ENCODE results near the gene XRRA1. TPM values are rescaled to one million over a fixed set of nuclear protein-coding genes. Genes with fewer than 3 reads are reported as not detected.

The XRRA1 gene
- total and polyA plus RNA-seq, 9 donors: 4.2 to 31.1 (median 13.0) TPM

GRCh38 chr11:74927496-74927895 is 21.4 kb downstream of the XRRA1 start:
- H3K27ac ChIP-seq: no peak overlapping the region
- H3K4me3 ChIP-seq: no peak overlapping the region
- TF ChIP-seq EP300 (IDR thresholded peaks at IDR 0.05): no peak
- no peak for TF ChIP-seq POLR2A (IDR thresholded peaks at IDR 0.05)
- TF ChIP-seq, protein P1, sequence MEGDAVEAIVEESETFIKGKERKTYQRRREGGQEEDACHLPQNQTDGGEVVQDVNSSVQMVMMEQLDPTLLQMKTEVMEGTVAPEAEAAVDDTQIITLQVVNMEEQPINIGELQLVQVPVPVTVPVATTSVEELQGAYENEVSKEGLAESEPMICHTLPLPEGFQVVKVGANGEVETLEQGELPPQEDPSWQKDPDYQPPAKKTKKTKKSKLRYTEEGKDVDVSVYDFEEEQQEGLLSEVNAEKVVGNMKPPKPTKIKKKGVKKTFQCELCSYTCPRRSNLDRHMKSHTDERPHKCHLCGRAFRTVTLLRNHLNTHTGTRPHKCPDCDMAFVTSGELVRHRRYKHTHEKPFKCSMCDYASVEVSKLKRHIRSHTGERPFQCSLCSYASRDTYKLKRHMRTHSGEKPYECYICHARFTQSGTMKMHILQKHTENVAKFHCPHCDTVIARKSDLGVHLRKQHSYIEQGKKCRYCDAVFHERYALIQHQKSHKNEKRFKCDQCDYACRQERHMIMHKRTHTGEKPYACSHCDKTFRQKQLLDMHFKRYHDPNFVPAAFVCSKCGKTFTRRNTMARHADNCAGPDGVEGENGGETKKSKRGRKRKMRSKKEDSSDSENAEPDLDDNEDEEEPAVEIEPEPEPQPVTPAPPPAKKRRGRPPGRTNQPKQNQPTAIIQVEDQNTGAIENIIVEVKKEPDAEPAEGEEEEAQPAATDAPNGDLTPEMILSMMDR (IDR thresholded peaks at IDR 0.05): no peak
- no peak for DNase-seq
- no peaks in the 10 kb centered on the region for H3K9me3 ChIP-seq
- H3K36me3 ChIP-seq: no peaks in the 10 kb centered on the region
- no peaks in the 10 kb centered on the region for H3K27me3 ChIP-seq
- no peaks in the 10 kb centered on the region for H3K4me1 ChIP-seq (ENCODE audit: insufficient read depth)
- intact Hi-C loops (cut with DNase I): loop anchor here in 2 of 4 donors (5.0 kb wide), 1 partner anchor 320 kb away; no protein-coding TSS in a partner anchor

DNA sequence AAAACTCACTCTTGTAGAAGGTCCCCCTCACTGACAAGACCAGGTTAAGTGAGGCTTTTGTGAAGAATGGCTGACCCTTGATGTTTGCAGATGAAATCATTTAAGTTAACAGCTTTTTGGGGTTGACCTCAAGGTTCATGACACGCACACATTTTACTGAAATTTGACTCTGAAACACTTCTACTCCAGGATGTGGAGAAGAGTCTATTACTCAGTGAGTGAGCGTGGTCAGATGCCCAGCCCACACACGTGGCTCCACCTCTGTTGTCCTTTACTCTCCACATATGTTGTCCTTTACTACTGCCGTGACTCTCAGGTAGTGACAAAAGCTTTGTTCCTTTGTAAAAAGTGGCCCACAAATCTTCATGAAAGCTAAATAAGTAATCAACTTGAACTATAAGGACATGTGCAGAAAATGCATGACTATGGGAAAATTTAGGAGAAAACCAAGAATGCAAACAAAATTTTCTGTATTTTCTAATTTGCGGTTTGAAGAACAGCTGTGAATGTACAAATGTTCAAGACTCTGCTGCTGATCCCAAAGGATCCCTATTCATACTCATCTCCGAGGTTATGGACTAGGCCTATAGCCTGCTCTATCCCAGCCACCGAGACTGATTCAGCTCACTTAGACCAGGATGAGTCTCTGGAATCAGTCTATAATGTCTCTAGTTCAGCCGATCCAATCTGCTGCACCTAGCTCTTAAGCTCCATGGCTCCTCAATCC is 22.4 kb downstream of the XRRA1 start:
- H3K27me3 ChIP-seq: no peaks in the 10 kb centered on the region
- 73 to 87% (median 75%) methylated on average over 8 of the region's 8 CpGs for WGBS, 3 donors
- H3K4me3 ChIP-seq: no peak overlapping the region
- DNase-seq: no peak
- H3K36me3 ChIP-seq: no peaks in the 10 kb centered on the region
- no peaks in the 10 kb centered on the region for H3K9me3 ChIP-seq
- TF ChIP-seq, protein P1 (IDR thresholded peaks at IDR 0.05): no peak
- TF ChIP-seq POLR2A (IDR thresholded peaks at IDR 0.05): no peak
- TF ChIP-seq EP300 (IDR thresholded peaks at IDR 0.05): no peak
- intact Hi-C loops (cut with DNase I): loop anchor here in 2 of 4 donors (5.0 kb wide), 1 partner anchor 321 kb away; no protein-coding TSS in a partner anchor
- no peak overlapping the region for H3K27ac ChIP-seq
- no peaks in the 10 kb centered on the region for H3K4me1 ChIP-seq (ENCODE audit: insufficient read depth)

DNA sequence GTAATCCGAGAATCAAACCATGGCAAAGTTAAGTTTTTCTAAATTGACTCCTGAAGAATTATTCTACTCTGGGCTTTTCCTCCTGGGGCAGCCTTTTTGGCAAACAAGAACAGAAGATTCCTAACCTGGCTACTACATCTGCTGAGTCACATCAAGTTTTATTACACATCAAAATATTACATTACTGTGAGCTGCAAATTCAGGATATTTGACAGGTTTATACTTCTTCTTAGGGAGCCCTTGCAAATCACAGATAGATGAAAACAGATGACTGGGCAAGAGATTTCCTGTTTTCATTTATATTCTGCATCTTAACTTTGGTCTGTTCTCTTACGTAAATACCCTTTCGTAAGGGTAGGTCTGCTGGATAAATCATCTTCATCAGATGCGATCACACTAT is 23.6 kb downstream of the XRRA1 start:
- Histone ChIP-seq H3K9me3 (no peaks in the 10 kb centered on the region), H3K4me1 (ENCODE audit: insufficient read depth) (no peaks in the 10 kb centered on the region), H3K4me3 (no peak overlapping the region), H3K27ac (no peak overlapping the region), H3K36me3 (no peaks in the 10 kb centered on the region), H3K27me3 (no peaks in the 10 kb centered on the region)
- TF ChIP-seq EP300 (IDR thresholded peaks at IDR 0.05) (no peak), POLR2A (IDR thresholded peaks at IDR 0.05) (no peak)
- TF ChIP-seq, protein P1 (IDR thresholded peaks at IDR 0.05): no peak
- no peak for DNase-seq
- intact Hi-C loops (cut with DNase I): loop anchor here in 2 of 4 donors (5.0 kb wide), 1 partner anchor 322 kb away; no protein-coding TSS in a partner anchor
- WGBS, 3 donors: 78 to 95% (median 93%) methylated on average over 4 of the region's 4 CpGs

DNA sequence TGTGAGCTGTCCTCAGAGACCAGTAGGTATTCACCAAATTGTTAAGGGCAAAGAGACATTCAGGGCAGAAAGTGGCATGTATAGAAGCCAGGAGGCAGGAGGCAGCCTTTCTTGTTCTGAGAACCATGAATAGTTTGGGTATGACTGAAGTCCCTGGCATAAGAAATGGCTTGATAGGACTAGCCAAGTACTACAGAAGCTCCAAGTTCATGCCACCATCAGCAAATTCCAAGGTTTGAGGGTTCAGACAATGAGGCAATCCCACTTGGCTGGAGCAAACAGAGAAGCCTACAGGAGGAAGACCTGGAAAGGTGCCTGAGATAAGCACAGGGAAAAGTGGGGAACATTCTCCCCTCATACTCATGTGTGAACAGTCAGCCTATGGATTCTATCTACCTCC is 25.8 kb downstream of the XRRA1 start:
- TF ChIP-seq POLR2A (IDR thresholded peaks at IDR 0.05): no peak
- TF ChIP-seq, protein P1 (IDR thresholded peaks at IDR 0.05): no peak
- no peak for TF ChIP-seq EP300 (IDR thresholded peaks at IDR 0.05)
- H3K9me3 ChIP-seq: no peaks in the 10 kb centered on the region
- H3K4me1 ChIP-seq (ENCODE audit: insufficient read depth): no peaks in the 10 kb centered on the region
- intact Hi-C loops (cut with DNase I): no loop called here
- H3K27ac ChIP-seq: no peak overlapping the region
- no peaks in the 10 kb centered on the region for H3K27me3 ChIP-seq
- no peaks in the 10 kb centered on the region for H3K36me3 ChIP-seq
- no peak for DNase-seq
- no peak overlapping the region for H3K4me3 ChIP-seq

Data from ovary (tissue), 9 donors.